Activated CD4-positive, alpha-beta T cell treated with anti-CD3 and anti-CD28 coated beads, Interleukin-2, amount 10 ng/mL, durations not matched to agents 7 days and 5 days (primary cell): ENCODE data around the gene ATP2B2. TPM values are rescaled to one million over a fixed set of nuclear protein-coding genes. Genes with fewer than 3 reads are reported as not detected.

Experiments used
- CTCF ChIA-PET: fragments of 350-600 bp; sonication (Branson Sonifier 250); formaldehyde crosslinking; loops from one replicate; lab custom pipeline; 2021; ENCODE audit warnings: antibody characterized with exemption; lab: Charles Lee
- POLR2A ChIA-PET: fragments of 350-600 bp; sonication (Branson Sonifier 250); formaldehyde crosslinking; loops from one replicate; lab custom pipeline; 2021; ENCODE audit warnings: antibody characterized with exemption; lab: Charles Lee
- DNase-seq: peaks from one replicate; pipeline ENCODE4 v3.0.0-alpha.2; 2020
- H3K27ac Mint-ChIP-seq: one replicate; pipeline ENCODE4 v1.8.0; 2021; ENCODE audit warnings: mild to moderate bottlenecking, moderate library complexity, mixed read lengths
- H3K27me3 Mint-ChIP-seq: one replicate; pipeline ENCODE4 v1.8.0; 2021; ENCODE audit warnings: mixed read lengths
- H3K36me3 Mint-ChIP-seq: one replicate; pipeline ENCODE4 v1.8.0; 2021; ENCODE audit warnings: low read depth, mixed read lengths
- H3K4me1 Mint-ChIP-seq: one replicate; pipeline ENCODE4 v1.8.0; 2021; ENCODE audit warnings: mixed read lengths
- H3K4me3 Mint-ChIP-seq: one replicate; pipeline ENCODE4 v1.8.0; 2021; ENCODE audit warnings: mild to moderate bottlenecking, moderate library complexity, mixed read lengths
- H3K9me3 Mint-ChIP-seq: one replicate; pipeline ENCODE4 v1.8.0; 2021; ENCODE audit warnings: mixed read lengths
- total RNA-seq, 2 experiments: library from RNA; stranded (reverse); gene quantifications; one replicate each; pipeline ENCODE4 v1.2.3, GENCODE V29; 2021

Gene ATP2B2
- total RNA-seq, 2 experiments from 2014 or later, result not detected

DNA sequence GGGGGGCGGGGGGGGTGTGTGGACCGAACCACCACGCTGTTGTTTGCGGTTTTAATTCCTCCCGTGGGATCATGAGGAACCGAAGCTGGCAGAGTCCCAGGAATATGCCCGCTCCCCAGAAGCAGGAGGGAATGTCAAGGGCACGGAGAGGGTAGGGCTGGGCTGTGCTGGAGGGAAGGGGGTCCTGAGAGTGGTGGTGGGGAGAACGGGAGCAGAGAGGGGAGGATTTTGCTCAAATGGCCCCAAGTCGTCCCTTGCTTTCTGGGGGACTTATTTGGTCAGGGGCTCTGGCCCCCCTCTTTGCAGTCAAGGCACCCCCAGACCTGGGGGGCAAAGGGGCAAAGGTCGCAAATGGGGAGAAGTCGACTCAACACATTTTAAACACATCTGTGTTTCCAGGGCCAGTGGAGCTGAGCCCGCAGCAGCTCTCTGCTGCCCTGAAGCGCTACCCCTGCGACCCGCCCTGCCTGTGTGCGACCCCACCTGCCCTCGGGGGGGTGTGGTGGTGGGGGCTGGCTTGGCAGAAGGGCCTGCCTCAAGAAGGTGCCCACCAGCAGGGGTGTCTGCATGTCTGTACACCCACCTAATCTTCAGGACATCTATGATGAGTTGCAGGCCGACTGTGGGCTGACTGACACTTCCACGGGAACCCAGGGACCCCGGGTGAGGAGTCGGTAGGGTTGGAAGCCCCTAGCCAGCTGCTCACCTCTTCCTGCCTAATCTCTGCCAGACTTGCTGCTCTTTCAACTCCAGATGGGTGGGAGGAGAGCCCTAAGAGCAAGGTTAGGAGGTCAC is 602 bp upstream of the ATP2B2 start:
- Mint-ChIP-seq H3K9me3 (no peaks in the 10 kb centered on the region), H3K27ac (no peak overlapping the region), H3K4me1 (no peaks in the 10 kb centered on the region), H3K36me3 (no peaks in the 10 kb centered on the region), H3K27me3 (peaks cover 17% of the 10 kb centered on the region), H3K4me3 (no peak overlapping the region)
- no peak for DNase-seq
- POLR2A ChIA-PET, result no interaction called here
- CTCF ChIA-PET, result no interaction called here

DNA sequence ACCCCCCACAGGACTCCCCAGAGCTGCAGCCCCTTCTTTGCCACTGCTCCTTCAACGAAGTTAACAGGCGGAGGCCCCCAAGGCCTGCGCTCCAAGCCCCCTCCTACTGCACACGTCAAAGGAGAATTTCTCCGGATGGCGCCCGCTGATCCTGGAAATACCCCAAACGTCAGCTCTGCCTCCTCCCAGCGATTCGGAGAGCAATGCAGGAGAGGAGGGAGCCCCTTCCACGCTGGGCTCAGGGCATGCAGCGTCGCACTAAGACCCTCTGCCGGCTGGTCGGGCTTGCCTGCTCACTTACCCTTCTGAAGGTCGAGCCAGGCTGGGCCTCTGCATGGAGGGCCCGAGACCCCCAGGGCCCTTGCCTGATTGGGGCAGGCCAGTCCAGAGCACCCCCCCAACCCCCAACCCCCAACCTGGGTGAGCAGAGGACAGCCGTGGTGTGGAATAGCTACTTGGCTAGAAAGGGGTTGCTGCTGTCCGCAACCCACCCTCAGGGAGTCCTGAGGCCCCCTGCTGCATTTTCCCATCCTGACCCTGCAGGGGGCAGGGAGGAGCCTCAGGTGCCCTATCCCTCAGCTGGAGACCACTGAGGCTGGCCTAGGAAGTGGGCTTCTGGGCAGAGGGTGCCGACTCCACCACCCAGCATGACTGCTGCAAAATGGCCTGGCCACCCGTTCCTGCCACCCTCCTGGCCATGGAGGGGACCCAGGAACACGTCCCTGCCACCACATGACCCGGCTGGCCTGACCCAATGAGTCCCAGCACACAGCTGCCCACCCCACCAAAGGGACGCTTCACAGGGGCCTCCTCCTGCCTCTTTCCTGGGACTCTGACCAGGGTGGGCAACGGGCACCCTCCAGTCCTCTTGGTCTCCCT is 976 bp downstream of the ATP2B2 start:
- Mint-ChIP-seq H3K9me3 (no peaks in the 10 kb centered on the region), H3K4me3 (no peak overlapping the region), H3K27me3 (peaks cover 17% of the 10 kb centered on the region), H3K27ac (no peak overlapping the region), H3K36me3 (no peaks in the 10 kb centered on the region), H3K4me1 (no peaks in the 10 kb centered on the region)
- CTCF ChIA-PET, result no interaction called here
- POLR2A ChIA-PET, result no interaction called here
- DNase-seq, result no peak

- no peak overlapping the region for H3K4me3 Mint-ChIP-seq
- DNase-seq, result no peak
- CTCF ChIA-PET, result interaction anchor here (0.8 kb wide), 1 partner anchor 20 kb away, joined by 3 read pairs; no protein-coding TSS in a partner anchor
- POLR2A ChIA-PET, result no interaction called here
- H3K27ac Mint-ChIP-seq, result no peak overlapping the region
- H3K4me1 Mint-ChIP-seq, result no peaks in the 10 kb centered on the region
- no peaks in the 10 kb centered on the region for H3K36me3 Mint-ChIP-seq
- H3K9me3 Mint-ChIP-seq, result no peaks in the 10 kb centered on the region
- peaks cover 15% of the 10 kb centered on the region for H3K27me3 Mint-ChIP-seq
These were observed 2.1 kb downstream of the ATP2B2 start for GRCh38 chr3:10503217-10503796.

DNA sequence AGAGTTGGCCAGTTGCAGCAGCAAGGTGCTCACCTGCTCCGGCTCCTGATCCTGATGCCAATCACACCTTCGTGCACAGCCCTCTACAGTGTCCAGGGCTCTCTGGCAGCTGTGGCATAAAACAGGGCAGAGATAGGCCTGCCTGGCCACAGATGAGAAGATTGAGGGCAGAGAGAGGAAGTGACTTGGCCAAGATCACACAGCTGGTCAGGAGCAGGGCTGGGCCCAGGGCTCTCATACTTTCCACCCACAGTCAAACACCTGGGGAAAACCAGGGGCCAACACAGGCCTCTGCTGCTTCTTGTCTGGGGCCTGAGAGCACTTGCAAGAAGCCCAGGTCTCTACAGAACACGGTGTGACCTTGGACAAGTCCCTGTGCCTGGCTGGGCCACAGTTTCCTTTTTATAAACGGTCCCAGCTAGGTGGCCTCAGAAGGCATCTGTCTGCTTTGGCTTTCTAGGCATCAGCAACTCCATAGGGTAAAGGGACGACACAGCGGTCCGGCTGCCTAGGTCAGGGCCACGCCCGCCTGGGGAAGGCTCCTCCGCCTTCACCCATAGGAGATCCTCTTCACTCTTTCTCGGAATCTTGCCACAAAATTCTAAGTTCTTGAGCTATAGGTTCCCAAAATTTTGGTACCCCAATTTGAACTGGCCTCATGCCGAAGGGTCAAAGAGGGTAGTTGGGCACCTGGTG is 3.1 kb downstream of the ATP2B2 start:
- H3K27me3 Mint-ChIP-seq, result peaks cover 15% of the 10 kb centered on the region
- ChIA-PET POLR2A (no interaction called here), CTCF (interaction anchor here (0.8 kb wide), 1 partner anchor 21 kb away, joined by 3 read pairs; no protein-coding TSS in a partner anchor)
- H3K4me3 Mint-ChIP-seq, result no peak overlapping the region
- H3K4me1 Mint-ChIP-seq, result no peaks in the 10 kb centered on the region
- no peak overlapping the region for H3K27ac Mint-ChIP-seq
- no peaks in the 10 kb centered on the region for H3K36me3 Mint-ChIP-seq
- H3K9me3 Mint-ChIP-seq, result no peaks in the 10 kb centered on the region
- DNase-seq, result no peak

DNA sequence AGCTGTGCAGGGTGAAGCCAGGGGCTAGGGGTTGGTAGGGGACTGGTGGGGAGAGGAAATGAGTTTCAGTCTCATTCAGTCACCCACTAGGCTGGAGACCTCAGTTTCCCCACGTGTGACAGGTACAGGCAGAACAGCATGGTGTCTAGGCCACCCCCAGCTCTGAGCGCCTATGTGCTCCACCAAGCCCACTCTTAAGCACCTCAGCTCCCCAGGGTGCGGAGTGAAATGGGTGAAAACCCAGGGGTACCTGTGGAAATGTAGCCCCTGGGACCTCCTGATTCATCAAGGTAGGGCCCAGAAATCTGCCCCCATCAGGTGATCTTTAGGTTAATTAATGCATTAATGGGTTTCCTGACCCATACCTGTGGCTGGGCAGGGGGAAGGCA is 3.7 kb downstream of the ATP2B2 start:
- DNase-seq, result no peak
- Mint-ChIP-seq H3K4me3 (no peak overlapping the region), H3K4me1 (no peaks in the 10 kb centered on the region), H3K27me3 (peaks cover 15% of the 10 kb centered on the region), H3K27ac (no peak overlapping the region), H3K36me3 (no peaks in the 10 kb centered on the region), H3K9me3 (no peaks in the 10 kb centered on the region)
- ChIA-PET POLR2A (no interaction called here), CTCF (no interaction called here)

DNA sequence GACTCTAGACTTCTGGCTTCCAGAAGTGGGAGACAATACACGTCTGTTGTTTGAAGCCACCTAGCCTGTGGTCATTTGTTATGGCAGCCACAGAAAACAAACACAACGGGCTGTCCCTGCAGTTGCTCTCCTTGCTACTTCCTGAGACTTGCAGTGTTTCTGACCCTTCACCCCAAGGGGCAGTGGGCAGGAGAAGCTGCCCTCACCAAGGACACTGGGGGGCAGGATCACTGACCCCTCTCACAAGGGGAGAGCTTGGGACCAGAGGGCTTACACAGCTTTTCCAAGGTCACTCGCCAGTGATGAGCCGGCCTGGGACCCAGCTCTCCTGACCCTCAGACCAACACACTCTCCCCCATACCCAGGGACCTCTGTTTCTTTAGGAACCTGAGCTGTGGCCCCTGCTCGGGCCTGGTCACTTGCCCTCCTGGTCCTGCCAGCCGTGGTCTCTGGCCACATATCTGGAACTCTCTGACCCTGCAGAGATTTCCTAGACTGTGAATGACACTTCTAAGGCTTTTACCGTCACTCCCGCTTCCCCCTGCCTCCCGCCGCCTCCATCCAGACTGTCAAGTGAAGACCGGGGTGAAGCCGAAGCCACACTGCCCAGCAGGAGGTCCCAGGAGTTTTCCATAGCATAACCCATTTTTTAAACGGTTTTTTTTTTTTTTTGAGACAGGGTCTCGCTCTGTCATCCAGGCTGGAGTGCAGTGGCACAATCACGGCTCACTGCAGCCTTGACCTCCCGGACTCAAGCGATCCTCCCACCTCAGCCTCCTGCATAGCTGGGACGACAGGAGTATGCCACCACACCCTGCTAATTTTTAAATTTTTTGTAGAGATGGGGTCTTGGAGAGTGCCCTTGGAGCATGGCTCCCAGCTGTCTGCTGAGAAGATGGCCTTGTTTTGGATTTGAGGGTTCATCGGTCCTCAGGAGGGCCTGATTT is 4.4 kb downstream of the ATP2B2 start:
- no peaks in the 10 kb centered on the region for H3K9me3 Mint-ChIP-seq
- peaks cover 15% of the 10 kb centered on the region for H3K27me3 Mint-ChIP-seq
- ChIA-PET CTCF (no interaction called here), POLR2A (no interaction called here)
- DNase-seq, result no peak
- peak overlapping the region; percentile 41 for H3K27ac Mint-ChIP-seq
- H3K4me1 Mint-ChIP-seq, result no peaks in the 10 kb centered on the region
- H3K36me3 Mint-ChIP-seq, result no peaks in the 10 kb centered on the region
- no peak overlapping the region for H3K4me3 Mint-ChIP-seq

DNA sequence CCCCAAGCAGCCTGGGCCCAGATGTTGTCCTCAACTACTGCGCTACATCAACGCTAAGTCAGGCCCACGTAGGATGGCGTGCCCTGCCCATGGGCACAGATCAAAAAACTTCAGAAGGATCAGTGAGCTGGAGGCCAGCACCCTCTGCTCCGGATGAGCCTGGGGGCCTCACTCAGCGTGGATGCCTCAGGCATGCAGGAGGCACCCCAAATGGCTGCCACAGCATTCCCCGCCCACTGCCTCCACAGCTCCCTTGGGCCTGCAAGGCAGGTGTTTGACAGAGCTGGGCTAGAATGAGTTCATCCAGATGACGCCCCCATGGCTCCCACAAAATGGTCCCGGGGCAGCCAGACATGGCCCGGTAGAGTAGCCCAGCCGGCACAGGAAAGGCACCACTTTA is 7.1 kb downstream of the ATP2B2 start:
- no peak for DNase-seq
- H3K9me3 Mint-ChIP-seq, result no peaks in the 10 kb centered on the region
- H3K4me3 Mint-ChIP-seq, result no peak overlapping the region
- H3K27me3 Mint-ChIP-seq, result peaks cover 2% of the 10 kb centered on the region
- H3K36me3 Mint-ChIP-seq, result no peaks in the 10 kb centered on the region
- POLR2A ChIA-PET, result no interaction called here
- no peak overlapping the region for H3K27ac Mint-ChIP-seq
- H3K4me1 Mint-ChIP-seq, result no peaks in the 10 kb centered on the region
- CTCF ChIA-PET, result no interaction called here

DNA sequence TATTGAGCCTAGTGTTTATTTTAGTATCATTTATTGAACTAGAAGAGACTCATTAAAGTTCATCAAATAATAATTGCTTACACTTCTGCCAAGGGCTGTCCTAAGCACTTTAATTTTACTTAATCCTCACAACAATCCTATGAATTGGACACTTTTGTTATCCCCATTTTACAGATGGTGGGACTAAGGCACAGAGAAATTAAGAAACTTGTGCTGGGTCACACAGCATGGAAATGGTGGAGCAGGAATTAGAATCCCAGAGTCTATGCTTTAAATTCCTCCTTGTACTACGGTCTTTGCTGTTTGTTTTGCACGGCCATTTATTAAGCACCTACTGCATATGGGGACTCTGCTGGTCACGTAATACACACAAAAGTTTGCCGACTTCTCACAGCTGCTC is 7.9 kb downstream of the ATP2B2 start:
- Mint-ChIP-seq H3K36me3 (no peaks in the 10 kb centered on the region), H3K9me3 (no peaks in the 10 kb centered on the region), H3K27ac (no peak overlapping the region), H3K27me3 (peaks cover 2% of the 10 kb centered on the region), H3K4me3 (no peak overlapping the region), H3K4me1 (no peaks in the 10 kb centered on the region)
- ChIA-PET POLR2A (no interaction called here), CTCF (no interaction called here)
- DNase-seq, result no peak

GRCh38 chr3:10496121-10496863 is 9.1 kb downstream of the ATP2B2 start:
- no peaks in the 10 kb centered on the region for H3K4me1 Mint-ChIP-seq
- ChIA-PET POLR2A (no interaction called here), CTCF (interaction anchor here (1.0 kb wide), 1 partner anchor 42 kb away, joined by 3 read pairs; no protein-coding TSS in a partner anchor)

GRCh38 chr3:10495614-10496013 is 9.8 kb downstream of the ATP2B2 start:
- Mint-ChIP-seq H3K27ac (no peak overlapping the region), H3K9me3 (no peaks in the 10 kb centered on the region), H3K27me3 (peaks cover 2% of the 10 kb centered on the region), H3K4me3 (no peak overlapping the region), H3K36me3 (no peaks in the 10 kb centered on the region), H3K4me1 (no peaks in the 10 kb centered on the region)
- CTCF ChIA-PET, result interaction anchor here (1.0 kb wide), 1 partner anchor 42 kb away, joined by 3 read pairs; no protein-coding TSS in a partner anchor
- no peak for DNase-seq
- POLR2A ChIA-PET, result no interaction called here

More at GRCh38 chr3:10496121-10496863, 9.1 kb downstream of the ATP2B2 start:
- DNase-seq, result no peak
- Mint-ChIP-seq H3K27me3 (peaks cover 2% of the 10 kb centered on the region), H3K36me3 (no peaks in the 10 kb centered on the region), H3K4me3 (no peak overlapping the region), H3K27ac (peak overlapping the region; percentile 28), H3K9me3 (no peaks in the 10 kb centered on the region)

GRCh38 chr3:10495003-10495402 is 10.4 kb downstream of the ATP2B2 start:
- Mint-ChIP-seq H3K27me3 (peaks cover 2% of the 10 kb centered on the region), H3K36me3 (no peaks in the 10 kb centered on the region), H3K4me1 (no peaks in the 10 kb centered on the region), H3K4me3 (no peak overlapping the region), H3K27ac (no peak overlapping the region), H3K9me3 (no peaks in the 10 kb centered on the region)
- ChIA-PET POLR2A (no interaction called here), CTCF (no interaction called here)
- DNase-seq, result no peak
